Memory B cell (primary cell): ENCODE data around the gene GRIN3A.

ENCODE experiments used
- ATAC-seq: fragments of 150-1000 bp; cut with Tn5 transposase; 2 replicates; pipeline ENCODE4 v1.10.0; 2021; ENCODE audit warnings: low read depth, mild to moderate bottlenecking, moderate library complexity
- DNase-seq, 2 donors: peaks; one replicate each; pipeline ENCODE4 v3.0.0; 2022; ENCODE audit warnings: low spot score in 2 of 2
- H3K27ac Mint-ChIP-seq: one replicate; pipeline ENCODE4 v1.8.0; 2022; ENCODE audit warnings: mild to moderate bottlenecking, moderate library complexity, mixed read lengths
- H3K27me3 Mint-ChIP-seq: one replicate; pipeline ENCODE4 v1.8.0; 2022; ENCODE audit warnings: mixed read lengths
- H3K36me3 Mint-ChIP-seq: one replicate; pipeline ENCODE4 v1.8.0; 2022; ENCODE audit warnings: mild to moderate bottlenecking, mixed read lengths
- H3K4me1 Mint-ChIP-seq: one replicate; pipeline ENCODE4 v1.8.0; 2022; ENCODE audit warnings: mixed read lengths
- H3K4me3 Mint-ChIP-seq: one replicate; pipeline ENCODE4 v1.8.0; 2022; ENCODE audit warnings: mild to moderate bottlenecking, moderate library complexity, mixed read lengths
- H3K9me3 Mint-ChIP-seq: one replicate; pipeline ENCODE4 v1.8.0; 2022; ENCODE audit warnings: mixed read lengths

Gene GRIN3A

DNA sequence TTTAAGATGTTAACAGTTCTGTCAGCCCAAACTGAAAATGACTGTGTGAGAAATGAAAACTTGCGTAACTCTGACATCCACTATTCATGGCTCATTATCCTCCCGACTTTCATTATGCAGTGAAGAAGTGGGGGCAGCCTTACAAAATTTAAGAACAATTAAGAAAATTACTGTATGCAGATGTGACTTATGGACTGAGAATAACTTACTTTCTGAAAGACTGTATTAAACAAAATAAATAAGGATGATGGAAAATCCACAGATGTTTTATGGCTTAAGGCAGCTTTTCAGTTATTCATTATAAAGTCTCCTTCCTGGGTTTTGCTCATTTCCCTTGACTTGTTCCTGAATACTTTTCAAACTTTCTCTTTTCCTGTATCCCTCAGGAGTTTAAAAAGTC is 55.2 kb downstream of the GRIN3A start:
- no peaks in the 10 kb centered on the region for H3K9me3 Mint-ChIP-seq
- no peak overlapping the region for H3K4me3 Mint-ChIP-seq
- no peak for ATAC-seq
- DNase-seq: no peak
- no peaks in the 10 kb centered on the region for H3K4me1 Mint-ChIP-seq
- no peaks in the 10 kb centered on the region for H3K36me3 Mint-ChIP-seq
- H3K27me3 Mint-ChIP-seq: peaks cover 4% of the 10 kb centered on the region
- H3K27ac Mint-ChIP-seq: no peak overlapping the region

DNA sequence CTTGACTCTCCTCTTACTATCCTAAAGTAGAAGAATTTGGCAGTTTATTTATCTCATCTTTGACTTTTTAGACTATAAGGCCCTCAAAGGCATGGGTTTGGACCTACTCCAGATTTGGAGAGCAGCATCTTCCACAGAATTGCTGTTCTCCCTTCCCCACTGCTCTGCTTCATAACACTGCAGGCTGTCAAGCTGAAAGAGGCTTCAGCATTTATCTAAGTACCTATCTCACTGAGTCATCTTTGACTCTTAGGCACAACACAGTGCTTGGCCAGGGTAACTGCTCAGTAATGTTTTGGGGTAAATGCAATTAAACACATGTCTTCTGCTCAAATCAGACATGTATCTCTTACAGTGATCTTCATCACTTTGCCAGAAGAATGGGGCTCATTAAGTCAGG is 60.6 kb downstream of the GRIN3A start:
- ATAC-seq (no peak), DNase-seq (no peak)
- no peaks in the 10 kb centered on the region for H3K9me3 Mint-ChIP-seq
- H3K27ac Mint-ChIP-seq: no peak overlapping the region
- H3K27me3 Mint-ChIP-seq: peaks cover 4% of the 10 kb centered on the region
- H3K36me3 Mint-ChIP-seq: no peaks in the 10 kb centered on the region
- H3K4me1 Mint-ChIP-seq: peaks cover 5% of the 10 kb centered on the region
- H3K4me3 Mint-ChIP-seq: no peak overlapping the region

DNA sequence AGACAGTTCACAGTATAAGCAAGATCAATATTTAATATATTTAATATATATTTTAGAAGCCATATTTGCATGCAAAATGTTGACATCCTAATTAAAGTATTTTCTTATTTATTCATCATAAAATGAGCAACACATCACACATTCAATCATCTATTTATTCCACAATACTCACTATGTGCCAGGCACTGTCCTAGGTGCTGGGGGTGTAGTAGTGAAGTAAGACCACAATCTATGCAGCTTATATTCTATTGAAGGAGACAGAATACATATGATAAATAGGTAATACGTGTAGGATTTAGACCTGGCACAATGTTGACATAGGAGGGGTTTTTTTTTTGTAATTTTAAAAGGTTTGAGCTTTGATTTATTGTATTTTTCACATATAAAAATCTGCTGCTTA is 63.1 kb downstream of the GRIN3A start:
- no peak for DNase-seq

DNA sequence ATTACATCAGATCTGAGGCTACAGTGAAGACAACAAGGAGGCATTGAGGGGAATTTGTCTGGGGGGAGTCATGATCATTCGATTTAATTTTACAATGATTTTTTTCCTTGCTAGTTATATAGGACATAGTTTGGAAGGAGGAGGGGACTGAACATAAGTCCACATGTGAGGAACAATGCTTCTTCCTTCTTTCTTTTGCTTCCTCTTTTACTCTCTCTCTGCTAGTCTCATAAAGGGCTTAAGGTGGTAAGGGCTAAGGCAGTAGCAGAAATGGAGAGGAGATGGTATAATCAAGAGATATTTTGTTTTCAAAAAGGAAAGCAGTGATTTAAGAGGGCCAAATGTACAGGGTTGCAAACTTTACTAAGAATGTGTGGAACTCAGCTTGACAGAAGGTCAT is 64.3 kb downstream of the GRIN3A start:
- H3K36me3 Mint-ChIP-seq: no peaks in the 10 kb centered on the region
- H3K9me3 Mint-ChIP-seq: no peaks in the 10 kb centered on the region
- peaks cover 5% of the 10 kb centered on the region for H3K27me3 Mint-ChIP-seq
- no peak overlapping the region for H3K27ac Mint-ChIP-seq
- peaks cover 5% of the 10 kb centered on the region for H3K4me1 Mint-ChIP-seq
- ATAC-seq (no peak), DNase-seq (no peak)
- H3K4me3 Mint-ChIP-seq: no peak overlapping the region

More for the DNA sequence above, 63.1 kb downstream of the GRIN3A start:
- H3K36me3 Mint-ChIP-seq: no peaks in the 10 kb centered on the region
- no peak overlapping the region for H3K27ac Mint-ChIP-seq
- H3K27me3 Mint-ChIP-seq: peaks cover 4% of the 10 kb centered on the region
- H3K9me3 Mint-ChIP-seq: no peaks in the 10 kb centered on the region
- peaks cover 5% of the 10 kb centered on the region for H3K4me1 Mint-ChIP-seq
- no peak for ATAC-seq
- H3K4me3 Mint-ChIP-seq: no peak overlapping the region

DNA sequence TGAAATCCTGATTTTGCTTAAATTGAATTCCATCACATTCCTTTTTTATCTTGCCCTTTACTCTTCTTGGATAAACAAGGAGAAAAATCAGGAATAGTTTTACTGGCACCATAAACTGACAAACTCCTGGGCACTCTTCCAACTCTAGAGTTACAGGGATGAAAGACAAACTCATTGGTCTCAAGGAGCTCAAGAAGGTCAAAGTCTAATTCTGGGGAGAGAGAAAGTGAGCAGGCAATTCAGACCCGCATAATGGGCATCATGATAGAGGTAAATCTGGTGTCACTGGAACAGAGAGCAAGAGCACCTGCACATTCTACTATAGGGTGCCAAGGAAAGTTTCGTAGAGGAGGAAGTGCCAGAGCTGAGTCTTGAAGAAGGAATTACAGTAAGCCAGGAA is 64.8 kb downstream of the GRIN3A start:
- Mint-ChIP-seq H3K27me3 (peaks cover 3% of the 10 kb centered on the region), H3K27ac (no peak overlapping the region), H3K36me3 (no peaks in the 10 kb centered on the region)

DNA sequence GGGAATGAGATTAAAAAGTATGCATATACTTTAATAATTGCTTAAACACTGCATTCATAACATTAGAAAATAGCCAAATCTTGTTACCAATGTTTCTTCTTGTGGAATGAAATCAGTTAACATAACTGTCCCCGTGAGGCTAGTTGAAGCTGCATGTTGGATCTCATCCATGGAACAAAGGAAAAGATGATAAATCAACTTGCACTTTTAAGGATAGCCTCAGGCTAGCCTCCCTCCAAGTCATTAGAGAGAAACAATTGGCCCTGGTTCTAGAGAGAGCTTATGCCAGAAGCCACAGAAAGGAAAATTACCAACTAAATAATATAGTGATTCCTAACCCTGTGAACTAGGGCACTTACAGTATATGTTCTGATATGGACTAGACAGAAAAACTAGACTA is 66.9 kb downstream of the GRIN3A start:
- Mint-ChIP-seq H3K36me3 (no peaks in the 10 kb centered on the region), H3K27me3 (peaks cover 3% of the 10 kb centered on the region), H3K27ac (no peak overlapping the region), H3K4me1 (peaks cover 5% of the 10 kb centered on the region), H3K4me3 (no peak overlapping the region), H3K9me3 (no peaks in the 10 kb centered on the region)
- ATAC-seq (no peak), DNase-seq (no peak)

More for the DNA sequence above, 64.8 kb downstream of the GRIN3A start:
- H3K4me3 Mint-ChIP-seq: no peak overlapping the region
- peaks cover 5% of the 10 kb centered on the region for H3K4me1 Mint-ChIP-seq
- H3K9me3 Mint-ChIP-seq: no peaks in the 10 kb centered on the region
- ATAC-seq: no peak
- no peak for DNase-seq

DNA sequence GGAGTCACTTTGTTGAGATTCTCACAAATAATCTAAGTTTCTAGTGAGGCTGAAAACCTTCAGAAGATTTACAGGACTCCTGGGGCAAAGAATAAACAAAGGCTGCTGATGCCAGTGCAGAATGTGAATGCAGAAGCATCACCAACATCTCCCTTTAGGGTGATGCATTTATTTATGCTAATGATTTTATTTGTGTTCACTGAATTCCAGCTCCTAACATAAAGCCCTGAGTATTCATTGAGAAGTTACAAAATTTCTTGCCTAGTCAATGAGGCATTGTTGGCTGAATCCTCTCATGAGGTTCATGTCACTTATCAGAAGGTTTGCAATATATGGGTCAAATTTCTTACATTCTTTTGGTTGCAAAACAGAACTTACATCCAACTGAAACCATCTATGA is 70.0 kb downstream of the GRIN3A start:
- no peak for ATAC-seq
- no peaks in the 10 kb centered on the region for H3K36me3 Mint-ChIP-seq

DNA sequence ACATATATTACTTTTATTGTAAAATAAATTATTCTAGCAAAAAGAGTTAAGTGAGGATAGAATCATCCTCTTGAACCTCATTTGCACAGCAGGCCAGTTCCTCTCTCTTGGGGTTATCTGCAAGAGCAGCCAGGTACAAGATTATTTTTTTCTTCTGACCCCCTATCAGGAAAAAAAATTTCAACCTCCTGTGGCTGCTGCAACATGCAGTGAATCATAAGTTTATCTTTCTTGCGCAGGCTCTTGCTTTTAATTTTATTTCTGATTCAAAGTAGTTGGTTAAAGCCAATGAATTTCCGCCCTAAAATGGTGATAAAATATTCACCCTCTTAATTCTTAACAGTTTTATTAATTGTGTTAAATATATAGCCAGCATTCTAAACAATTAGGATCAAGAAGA is 74.0 kb downstream of the GRIN3A start:
- Mint-ChIP-seq H3K27ac (no peak overlapping the region), H3K9me3 (no peaks in the 10 kb centered on the region), H3K27me3 (peaks cover 8% of the 10 kb centered on the region), H3K4me3 (no peak overlapping the region), H3K36me3 (no peaks in the 10 kb centered on the region), H3K4me1 (no peaks in the 10 kb centered on the region)
- DNase-seq (no peak), ATAC-seq (no peak)

More for the DNA sequence above, 70.0 kb downstream of the GRIN3A start:
- no peak for DNase-seq
- H3K4me1 Mint-ChIP-seq: no peaks in the 10 kb centered on the region
- no peak overlapping the region for H3K4me3 Mint-ChIP-seq
- H3K27ac Mint-ChIP-seq: no peak overlapping the region
- H3K27me3 Mint-ChIP-seq: peaks cover 6% of the 10 kb centered on the region
- H3K9me3 Mint-ChIP-seq: no peaks in the 10 kb centered on the region

DNA sequence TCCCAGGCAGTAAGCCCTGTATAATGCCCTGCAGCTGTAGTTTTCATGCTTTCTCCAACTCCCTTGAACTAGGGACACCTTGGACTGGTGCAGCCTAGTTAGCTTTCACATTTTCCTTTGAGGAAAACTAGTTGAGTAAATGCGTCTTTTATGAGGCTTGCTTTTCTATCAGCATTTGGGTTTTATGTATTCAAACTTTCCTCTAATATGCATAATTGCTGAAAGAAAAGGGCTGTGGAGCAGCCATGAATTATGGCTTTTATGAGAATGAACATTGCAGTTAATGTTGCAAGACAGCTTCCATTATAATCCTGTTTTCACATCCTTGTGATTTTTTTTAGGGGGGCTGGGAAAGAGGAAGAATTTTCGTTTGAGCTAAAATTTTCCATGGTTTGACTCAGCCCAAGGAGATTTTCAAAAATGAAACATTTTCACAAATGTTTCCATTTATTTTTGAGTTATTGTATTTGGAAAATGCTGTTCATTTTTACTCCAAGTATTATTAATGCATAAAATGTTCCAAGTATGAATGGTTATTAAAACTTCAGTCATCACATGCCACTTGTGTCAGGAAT is 85.8 kb downstream of the GRIN3A start:
- no peaks in the 10 kb centered on the region for H3K36me3 Mint-ChIP-seq
- ATAC-seq (no peak), DNase-seq (no peak)
- H3K9me3 Mint-ChIP-seq: peaks cover 2% of the 10 kb centered on the region
- no peak overlapping the region for H3K4me3 Mint-ChIP-seq
- H3K27ac Mint-ChIP-seq: no peak overlapping the region
- H3K27me3 Mint-ChIP-seq: peaks cover 5% of the 10 kb centered on the region
- peaks cover 2% of the 10 kb centered on the region for H3K4me1 Mint-ChIP-seq

DNA sequence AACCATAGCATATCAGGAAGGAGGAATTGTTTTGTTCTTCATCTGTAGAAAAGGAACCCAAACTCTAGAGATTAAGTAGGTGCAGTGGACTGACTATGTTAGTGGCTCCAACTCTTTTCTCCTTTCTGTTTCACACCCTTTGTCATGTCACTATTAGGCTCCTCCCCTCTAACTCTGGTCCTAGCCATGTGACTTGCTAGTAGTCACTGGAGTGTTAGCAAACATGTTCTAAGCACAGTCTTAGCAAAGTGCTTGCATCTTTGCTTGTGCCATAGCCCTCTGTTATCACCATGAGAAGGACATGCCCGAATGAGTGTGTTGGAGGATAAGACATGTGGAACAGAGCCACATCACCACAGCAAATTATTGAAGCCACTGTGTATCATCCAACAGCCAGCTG is 88.3 kb downstream of the GRIN3A start:
- no peak for DNase-seq
- no peak overlapping the region for H3K27ac Mint-ChIP-seq
- no peak overlapping the region for H3K4me3 Mint-ChIP-seq
- peaks cover 5% of the 10 kb centered on the region for H3K9me3 Mint-ChIP-seq
- no peaks in the 10 kb centered on the region for H3K36me3 Mint-ChIP-seq
- H3K27me3 Mint-ChIP-seq: peaks cover 2% of the 10 kb centered on the region
- no peak for ATAC-seq
- peaks cover 2% of the 10 kb centered on the region for H3K4me1 Mint-ChIP-seq

DNA sequence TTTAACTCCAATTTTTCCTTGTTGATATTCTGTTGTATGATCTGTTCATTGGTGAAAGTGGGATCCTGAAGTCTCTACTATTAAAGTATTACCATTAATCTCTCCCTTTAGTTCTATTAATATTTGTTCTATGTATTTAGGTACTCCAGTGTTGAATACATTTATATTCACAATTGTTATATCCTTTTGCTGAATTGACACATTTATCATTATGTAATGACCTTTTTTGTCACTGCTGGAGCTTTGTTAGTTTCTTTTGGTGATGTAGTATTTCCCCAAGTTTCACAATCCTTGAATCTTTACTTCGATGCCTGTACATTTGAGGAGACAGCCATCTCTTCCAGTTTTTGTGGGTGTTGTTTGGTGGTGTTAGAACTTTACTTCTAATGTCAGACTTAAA is 90.0 kb downstream of the GRIN3A start:
- no peak for DNase-seq
- no peak for ATAC-seq
- Mint-ChIP-seq H3K36me3 (no peaks in the 10 kb centered on the region), H3K4me1 (peaks cover 2% of the 10 kb centered on the region), H3K27ac (no peak overlapping the region), H3K9me3 (peaks cover 8% of the 10 kb centered on the region), H3K4me3 (no peak overlapping the region), H3K27me3 (peaks cover 2% of the 10 kb centered on the region)

DNA sequence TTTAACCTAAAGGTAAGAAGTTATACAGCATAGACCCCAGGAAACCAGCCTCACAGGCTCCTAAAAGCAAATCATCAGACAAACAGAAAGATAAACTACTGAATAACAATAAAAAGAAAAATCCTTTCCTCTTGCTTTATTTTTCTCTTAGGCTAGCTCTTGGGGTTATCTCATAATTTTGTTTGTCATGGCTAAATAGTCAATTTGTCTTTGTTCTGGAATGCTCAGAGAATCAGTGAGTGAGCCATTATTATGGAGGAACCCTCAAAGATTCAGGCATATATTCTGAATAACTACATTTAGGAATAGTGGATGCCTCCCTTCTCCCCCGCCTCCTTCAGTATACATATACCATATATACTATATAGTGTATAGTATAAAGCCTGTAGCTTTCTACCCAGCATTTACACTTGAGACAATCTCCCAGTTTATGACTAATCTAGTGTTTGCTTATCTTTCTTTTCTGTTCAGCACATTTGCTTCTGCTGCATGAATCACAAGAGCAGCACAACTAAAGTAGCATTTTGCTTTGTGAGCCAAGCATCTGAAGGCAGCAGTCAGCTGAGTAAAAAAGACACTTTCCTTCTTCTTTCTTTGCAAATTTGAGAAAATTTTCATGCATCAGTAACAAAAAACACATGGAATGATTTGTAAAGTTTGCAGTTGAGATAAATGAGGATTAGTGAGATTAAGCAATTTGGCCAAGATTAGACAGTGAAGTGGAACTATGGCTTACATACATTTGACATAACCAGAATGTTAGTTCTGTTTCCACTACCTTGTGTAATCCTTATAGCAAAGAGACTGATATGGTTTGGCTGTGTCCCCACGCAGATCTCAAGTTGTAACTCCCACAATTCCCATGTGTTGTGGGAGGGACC is 98.4 kb downstream of the GRIN3A start:
- peaks cover 6% of the 10 kb centered on the region for H3K9me3 Mint-ChIP-seq

DNA sequence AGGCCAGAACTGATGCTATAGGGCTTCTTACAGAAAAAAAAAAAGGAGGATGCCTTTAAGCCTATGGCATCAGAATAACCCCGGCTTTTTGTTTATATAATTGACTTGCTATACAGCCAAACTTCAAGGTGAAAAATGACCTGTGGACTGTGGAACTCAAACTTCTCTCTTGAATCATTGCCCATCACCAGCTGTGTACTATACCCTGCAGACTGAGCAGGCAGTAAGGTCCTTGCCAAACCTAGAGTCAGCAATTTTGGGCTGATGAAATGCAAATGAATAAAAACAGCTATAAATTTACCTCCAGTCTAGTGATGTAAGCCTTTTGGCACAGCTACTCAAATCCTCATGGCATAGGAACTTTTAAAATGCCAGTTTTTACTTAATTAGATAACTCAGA is 99.1 kb downstream of the GRIN3A start:
- no peak for DNase-seq
- Mint-ChIP-seq H3K36me3 (no peaks in the 10 kb centered on the region), H3K4me1 (no peaks in the 10 kb centered on the region), H3K9me3 (peaks cover 5% of the 10 kb centered on the region), H3K27ac (no peak overlapping the region), H3K4me3 (no peak overlapping the region), H3K27me3 (no peaks in the 10 kb centered on the region)
- no peak for ATAC-seq

More for the DNA sequence above, 98.4 kb downstream of the GRIN3A start:
- Mint-ChIP-seq H3K27me3 (no peaks in the 10 kb centered on the region), H3K4me3 (no peak overlapping the region), H3K27ac (no peak overlapping the region), H3K4me1 (no peaks in the 10 kb centered on the region), H3K36me3 (no peaks in the 10 kb centered on the region)
- ATAC-seq (no peak), DNase-seq (no peak)

DNA sequence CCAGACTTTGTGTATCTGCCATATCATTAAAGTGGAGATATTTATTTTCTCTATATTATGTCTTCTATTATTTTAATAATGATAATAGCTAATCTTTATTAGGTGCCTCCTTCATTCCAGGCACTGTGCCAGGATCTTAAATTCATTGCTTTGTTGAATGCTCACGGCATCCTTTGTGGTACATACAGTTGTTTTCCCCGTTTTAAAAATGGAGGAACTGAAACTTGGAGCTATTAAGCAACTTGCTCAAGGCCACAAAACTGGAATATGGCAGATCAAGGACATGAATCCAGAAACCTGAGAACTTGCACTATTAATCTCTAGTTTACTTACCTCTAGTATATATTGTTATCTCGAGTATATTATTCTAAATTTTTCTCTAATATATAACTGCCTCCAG is 102.2 kb downstream of the GRIN3A start:
- Mint-ChIP-seq H3K9me3 (no peaks in the 10 kb centered on the region), H3K4me1 (no peaks in the 10 kb centered on the region), H3K36me3 (no peaks in the 10 kb centered on the region), H3K27ac (no peak overlapping the region), H3K4me3 (no peak overlapping the region), H3K27me3 (peaks cover 4% of the 10 kb centered on the region)
- ATAC-seq (no peak), DNase-seq (no peak)

DNA sequence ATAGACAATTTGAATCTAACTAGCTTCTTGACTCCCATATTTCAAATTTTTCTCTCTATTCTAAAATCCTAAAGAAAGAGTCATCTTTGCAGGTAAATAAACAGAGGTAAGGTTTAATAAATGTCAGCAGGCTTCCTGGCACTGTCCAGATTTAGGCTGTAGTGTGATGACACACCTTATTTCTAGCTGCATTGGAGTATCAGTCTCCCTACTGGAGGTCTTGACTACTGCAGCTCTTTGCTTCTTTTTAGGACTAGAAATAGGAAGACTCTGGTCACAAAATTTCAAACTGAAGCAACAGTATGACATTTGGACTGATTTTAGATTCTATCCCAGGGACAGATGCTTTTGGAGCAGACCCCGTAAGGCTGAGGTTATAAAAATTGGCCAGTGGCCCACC is 103.0 kb downstream of the GRIN3A start:
- Mint-ChIP-seq H3K27me3 (peaks cover 4% of the 10 kb centered on the region), H3K4me3 (no peak overlapping the region), H3K4me1 (no peaks in the 10 kb centered on the region), H3K27ac (no peak overlapping the region), H3K9me3 (no peaks in the 10 kb centered on the region), H3K36me3 (no peaks in the 10 kb centered on the region)
- DNase-seq: no peak
- ATAC-seq: no peak
